COLO668 (cell line): ENCODE measurements around the gene ANKRD6.
"Not testable (repeated sequence)": the region's sequence is repeated elsewhere in the genome, so short reads cannot be mapped to it uniquely, and the experiment has no call there.

Experiments used
- DNase-seq: peaks from one replicate; lab custom pipeline; 2025; ENCODE audit not compliant: unreplicated experiment; lab: John Stamatoyannopoulos, UW

The ANKRD6 gene

GRCh38 chr6:89591745-89592144, 158.8 kb downstream of the ANKRD6 start:
- DNase-seq: no peak

GRCh38 chr6:89596056-89596455, 163.1 kb downstream of the ANKRD6 start:
- DNase-seq: no peak

GRCh38 chr6:89596484-89596883, 163.5 kb downstream of the ANKRD6 start:
- DNase-seq: no peak

- no peak for DNase-seq
These were observed 164.4 kb downstream of the ANKRD6 start for GRCh38 chr6:89597372-89597771.

GRCh38 chr6:89597988-89598387, 165.0 kb downstream of the ANKRD6 start:
- DNase-seq: peak; percentile 4

GRCh38 chr6:89599727-89600126, 166.8 kb downstream of the ANKRD6 start:
- no peak for DNase-seq

- no peak for DNase-seq
These were observed 169.2 kb downstream of the ANKRD6 start for GRCh38 chr6:89602166-89602565.

- no peak for DNase-seq
These were observed 171.7 kb downstream of the ANKRD6 start for GRCh38 chr6:89604653-89605052.

- DNase-seq: no peak
These were observed 172.9 kb downstream of the ANKRD6 start for GRCh38 chr6:89605861-89606260.

GRCh38 chr6:89610149-89610642, 177.2 kb downstream of the ANKRD6 start:
- peak; percentile 72 for DNase-seq

GRCh38 chr6:89611666-89612065, 178.7 kb downstream of the ANKRD6 start:
- no peak for DNase-seq

- no peak for DNase-seq
These were observed 179.2 kb downstream of the ANKRD6 start for GRCh38 chr6:89612121-89612520.

- DNase-seq: no peak
These were observed 180.8 kb downstream of the ANKRD6 start for GRCh38 chr6:89613790-89614189.

GRCh38 chr6:89615882-89616281, 182.9 kb downstream of the ANKRD6 start:
- no peak for DNase-seq

GRCh38 chr6:89616531-89616930, 183.6 kb downstream of the ANKRD6 start:
- no peak for DNase-seq

- DNase-seq: no peak
These were observed 185.1 kb downstream of the ANKRD6 start for GRCh38 chr6:89618026-89618425.

- DNase-seq: no peak
These were observed 186.6 kb downstream of the ANKRD6 start for GRCh38 chr6:89619567-89619966.

GRCh38 chr6:89623749-89624148, 190.8 kb downstream of the ANKRD6 start:
- DNase-seq: no peak

GRCh38 chr6:89630488-89630887, 197.5 kb downstream of the ANKRD6 start:
- no peak for DNase-seq

GRCh38 chr6:89636412-89636811, 203.5 kb downstream of the ANKRD6 start:
- not testable (repeated sequence) for DNase-seq

GRCh38 chr6:89637960-89638319, 205.0 kb downstream of the ANKRD6 start:
- DNase-seq: no peak

- peak; percentile 91 for DNase-seq
These were observed 205.6 kb downstream of the ANKRD6 start, which contains the start of gene LYRM2 for GRCh38 chr6:89638320-89639195. Gene LYRM2 (minus strand): TSS chr6:89638747. CDS start chr6:89638716, 31 bp downstream.

GRCh38 chr6:89640804-89641203, 207.9 kb downstream of the ANKRD6 start:
- no peak for DNase-seq
